KOPT-K1 (cell line): ENCODE results near the gene NEDD4.
"Not testable (repeated sequence)": the region's sequence is repeated elsewhere in the genome, so short reads cannot be mapped to it uniquely, and the experiment has no call there.

ENCODE experiments used
- H3K27ac ChIP-seq: fragments of 200-600 bp; sonication (generic); 2 replicates; pipeline ENCODE4 v1.5.1; 2016; ENCODE audit warnings: antibody characterized with exemption, mild to moderate bottlenecking, low read depth, low read length; ENCODE audit not compliant: poor library complexity, severe bottlenecking
- H3K36me3 ChIP-seq: fragments of 200-600 bp; sonication (generic); 2 replicates; pipeline ENCODE4 v1.5.1; 2017; ENCODE audit warnings: antibody characterized with exemption, mild to moderate bottlenecking, low read length, moderate library complexity; ENCODE audit not compliant: insufficient read depth
- H3K9me3 ChIP-seq: fragments of 200-600 bp; sonication (generic); 2 replicates; pipeline ENCODE4 v1.5.1; 2017; ENCODE audit warnings: antibody characterized with exemption, low read length, mild to moderate bottlenecking; ENCODE audit not compliant: insufficient read depth, poor library complexity, severe bottlenecking

The NEDD4 gene

GRCh38 chr15:56019060-56019793 is 25.8 kb upstream of the NEDD4 start:
- peaks cover 18% of the 10 kb centered on the region for H3K9me3 ChIP-seq
- no peaks in the 10 kb centered on the region for H3K36me3 ChIP-seq
- H3K27ac ChIP-seq: no peak overlapping the region

DNA sequence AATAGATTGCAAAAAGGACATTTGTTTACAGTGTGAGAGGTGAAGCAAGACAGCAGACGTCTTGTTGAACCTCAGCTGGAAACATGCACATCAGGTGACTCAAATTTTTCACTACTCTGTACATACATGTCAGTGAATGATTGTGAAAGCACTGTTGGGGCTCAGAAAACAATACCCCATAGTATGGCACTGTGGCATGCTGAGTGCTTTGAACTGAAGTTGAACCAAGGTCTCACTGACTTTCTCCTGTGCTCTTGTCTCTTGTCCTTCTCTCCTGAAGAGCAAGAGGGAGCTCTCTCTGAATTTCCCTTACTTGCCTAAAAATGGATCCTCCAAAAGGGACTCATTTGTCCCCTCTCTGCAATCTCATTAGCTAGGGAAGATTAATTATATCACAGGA is 24.5 kb upstream of the NEDD4 start:
- Histone ChIP-seq H3K9me3 (peaks cover 20% of the 10 kb centered on the region), H3K27ac (no peak overlapping the region), H3K36me3 (no peaks in the 10 kb centered on the region)

DNA sequence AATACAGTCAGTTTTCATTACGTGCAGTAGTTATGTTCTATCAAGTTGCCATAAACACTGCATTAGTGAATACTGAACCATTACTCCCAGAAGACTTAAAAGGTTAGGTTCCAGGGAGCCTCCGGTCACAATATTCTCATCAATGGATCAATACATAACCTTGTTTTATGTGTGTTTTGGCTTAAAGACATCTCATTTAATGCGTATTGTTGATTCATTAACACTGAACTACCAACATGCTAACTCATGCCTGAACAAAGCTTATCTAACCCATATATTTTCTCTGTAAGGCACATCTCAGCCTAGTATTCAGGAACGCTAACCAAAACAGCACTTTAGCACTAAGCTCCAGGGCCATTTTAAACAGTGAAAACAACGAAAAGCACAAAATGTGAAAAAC is 24.1 kb upstream of the NEDD4 start:
- Histone ChIP-seq H3K27ac (no peak overlapping the region), H3K9me3 (peaks cover 20% of the 10 kb centered on the region), H3K36me3 (no peaks in the 10 kb centered on the region)

- H3K9me3 ChIP-seq: peaks cover 20% of the 10 kb centered on the region
- no peaks in the 10 kb centered on the region for H3K36me3 ChIP-seq
- H3K27ac ChIP-seq: no peak overlapping the region
These were observed 22.9 kb upstream of the NEDD4 start for GRCh38 chr15:56016281-56016680.

- Histone ChIP-seq H3K9me3 (peaks cover 20% of the 10 kb centered on the region), H3K27ac (no peak overlapping the region), H3K36me3 (no peaks in the 10 kb centered on the region)
These were observed 21.3 kb upstream of the NEDD4 start for GRCh38 chr15:56014677-56015076.

DNA sequence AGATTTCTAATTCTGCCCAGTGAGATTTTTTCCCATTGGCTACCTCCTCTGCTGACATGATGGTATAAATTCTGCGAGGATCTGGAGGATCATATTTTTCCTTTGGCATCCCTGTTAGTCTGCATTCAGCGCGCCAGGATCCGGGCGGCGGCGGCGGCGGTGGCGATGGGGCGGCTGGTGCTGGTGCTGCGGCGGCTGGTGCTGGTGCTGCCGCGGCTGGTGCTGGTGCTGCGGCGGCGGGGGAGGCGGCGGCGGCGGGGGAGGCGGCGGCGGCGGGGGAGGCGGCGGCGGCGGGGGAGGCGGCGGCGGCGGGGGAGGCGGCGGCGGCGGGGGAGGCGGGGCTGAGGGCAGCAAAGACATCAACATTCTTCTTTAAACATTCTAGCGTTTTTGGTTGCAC is 13.6 kb upstream of the NEDD4 start:
- H3K9me3 ChIP-seq, H3K27ac ChIP-seq, H3K36me3 ChIP-seq: not testable (repeated sequence)

- H3K27ac ChIP-seq, H3K36me3 ChIP-seq, H3K9me3 ChIP-seq: not testable (repeated sequence)
These were observed 13.0 kb upstream of the NEDD4 start for GRCh38 chr15:56006371-56006770.

DNA sequence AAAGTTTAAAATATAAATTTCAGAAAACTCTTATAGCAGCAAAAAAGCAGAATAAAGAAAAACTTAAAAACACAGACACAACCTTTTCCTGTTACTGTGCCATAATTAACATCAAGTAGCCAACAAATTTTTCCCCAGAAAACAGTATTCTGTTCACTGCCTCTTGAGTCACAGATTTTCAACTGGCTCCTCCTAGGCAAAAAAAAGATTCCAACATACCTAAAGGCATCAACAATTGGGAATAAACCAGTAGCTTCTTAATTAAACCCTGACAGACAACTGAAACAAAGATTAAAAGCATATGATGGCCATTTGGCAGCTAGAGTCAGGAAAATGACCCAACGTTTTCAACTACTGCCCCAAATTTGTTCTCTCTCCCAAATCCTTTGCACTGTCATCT is 10.9 kb upstream of the NEDD4 start:
- not testable (repeated sequence) for H3K36me3 ChIP-seq, H3K9me3 ChIP-seq, H3K27ac ChIP-seq

GRCh38 chr15:56003777-56004176 is 10.4 kb upstream of the NEDD4 start:
- H3K27ac ChIP-seq: not testable (repeated sequence)

GRCh38 chr15:56003277-56003676 is 9.9 kb upstream of the NEDD4 start:
- not testable (repeated sequence) for H3K9me3 ChIP-seq, H3K36me3 ChIP-seq, H3K27ac ChIP-seq

More at GRCh38 chr15:56003777-56004176, 10.4 kb upstream of the NEDD4 start:
- H3K36me3 ChIP-seq, H3K9me3 ChIP-seq: not testable (repeated sequence)

- no peaks in the 10 kb centered on the region for H3K9me3 ChIP-seq
- H3K36me3 ChIP-seq: no peaks in the 10 kb centered on the region
- no peak overlapping the region for H3K27ac ChIP-seq
These were observed 8.2 kb upstream of the NEDD4 start for GRCh38 chr15:56001471-56002078.

- H3K9me3 ChIP-seq: no peaks in the 10 kb centered on the region
- H3K36me3 ChIP-seq: no peaks in the 10 kb centered on the region
- no peak overlapping the region for H3K27ac ChIP-seq
These were observed 6.2 kb upstream of the NEDD4 start for GRCh38 chr15:55999658-56000057.

- no peaks in the 10 kb centered on the region for H3K9me3 ChIP-seq
- H3K27ac ChIP-seq: no peak overlapping the region
- H3K36me3 ChIP-seq: no peaks in the 10 kb centered on the region
These were observed 5.1 kb upstream of the NEDD4 start for GRCh38 chr15:55998478-55998877.

DNA sequence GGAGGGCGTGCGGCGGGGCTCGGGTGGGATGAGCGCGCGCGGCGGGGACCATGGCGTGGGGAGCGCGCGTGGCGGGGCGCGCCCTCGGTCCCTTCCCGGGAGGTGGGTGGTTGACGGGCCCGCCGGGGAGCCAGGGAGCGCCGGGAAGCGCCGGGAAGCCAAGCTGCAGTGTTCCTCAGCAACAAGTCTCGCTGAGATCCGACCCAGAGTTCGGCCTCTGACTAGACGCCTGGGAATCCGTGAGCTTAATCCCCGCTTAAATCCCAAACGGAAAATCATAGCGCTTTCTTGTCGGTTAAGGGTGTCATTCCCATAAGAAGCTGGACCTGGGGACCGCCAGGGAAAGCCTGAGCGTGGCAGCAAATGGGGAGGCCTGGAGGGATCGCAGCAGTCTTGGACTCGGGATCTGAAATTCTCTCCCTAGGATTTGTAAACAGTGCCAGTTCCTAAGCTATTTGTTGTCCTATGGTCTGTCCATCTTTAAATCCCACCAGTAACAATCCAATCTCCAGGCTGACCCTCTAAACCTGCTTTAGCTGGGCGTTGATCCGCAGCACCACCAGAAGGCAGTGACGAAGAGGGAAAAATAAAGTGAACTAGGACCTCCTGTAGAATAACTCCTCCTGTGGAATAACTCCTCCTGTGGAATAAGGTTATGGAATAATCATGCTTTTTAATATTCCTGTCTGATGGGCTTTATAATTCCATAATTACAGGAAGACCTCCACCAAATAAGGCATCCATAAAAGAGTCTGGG is 570 bp upstream of the NEDD4 start:
- no peaks in the 10 kb centered on the region for H3K9me3 ChIP-seq
- H3K27ac ChIP-seq: peak overlapping the region; percentile 73
- no peaks in the 10 kb centered on the region for H3K36me3 ChIP-seq

DNA sequence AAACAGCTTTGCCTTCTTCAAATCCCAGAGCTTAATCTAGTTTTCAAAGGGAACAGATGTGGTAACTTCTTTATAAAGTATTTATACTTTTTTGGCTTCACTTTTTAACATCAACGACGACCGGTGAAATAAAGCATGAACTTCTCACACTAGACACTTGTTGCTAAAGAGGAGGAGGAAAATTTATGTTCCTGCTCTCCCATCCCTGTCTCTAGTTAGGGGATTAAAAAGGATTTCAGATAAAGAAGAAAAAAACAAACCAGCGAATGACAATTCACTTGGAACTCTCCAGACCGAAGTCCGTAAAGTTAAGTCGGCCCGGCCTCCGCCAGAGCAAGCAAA is 672 bp downstream of the NEDD4 start:
- no peaks in the 10 kb centered on the region for H3K36me3 ChIP-seq
- no peaks in the 10 kb centered on the region for H3K9me3 ChIP-seq
- peak overlapping the region; percentile 73 for H3K27ac ChIP-seq
